Measurements from ENCODE around the gene LSG1.

DNA sequence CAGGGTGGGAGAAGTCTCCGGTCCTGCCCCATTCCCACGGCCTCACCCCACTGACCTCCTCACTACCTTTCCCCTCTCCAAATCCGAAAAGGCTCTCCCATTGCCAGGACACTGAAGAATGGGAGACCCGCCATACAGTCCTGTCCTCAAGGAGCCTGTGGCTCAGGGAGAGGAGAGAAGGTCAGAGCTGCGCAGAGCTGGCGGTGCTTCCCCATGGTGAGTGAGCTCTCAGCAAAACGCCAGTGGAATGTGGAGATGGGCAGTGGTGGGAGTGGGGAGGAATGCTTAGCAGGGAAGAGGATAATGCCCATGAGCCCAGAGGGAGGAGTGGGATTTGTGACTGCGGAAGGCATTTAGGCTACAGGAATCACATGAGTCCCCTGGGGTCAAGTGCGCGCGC, 33.8 kb upstream of the LSG1 start:
- TF ChIP-seq, protein P1, sequence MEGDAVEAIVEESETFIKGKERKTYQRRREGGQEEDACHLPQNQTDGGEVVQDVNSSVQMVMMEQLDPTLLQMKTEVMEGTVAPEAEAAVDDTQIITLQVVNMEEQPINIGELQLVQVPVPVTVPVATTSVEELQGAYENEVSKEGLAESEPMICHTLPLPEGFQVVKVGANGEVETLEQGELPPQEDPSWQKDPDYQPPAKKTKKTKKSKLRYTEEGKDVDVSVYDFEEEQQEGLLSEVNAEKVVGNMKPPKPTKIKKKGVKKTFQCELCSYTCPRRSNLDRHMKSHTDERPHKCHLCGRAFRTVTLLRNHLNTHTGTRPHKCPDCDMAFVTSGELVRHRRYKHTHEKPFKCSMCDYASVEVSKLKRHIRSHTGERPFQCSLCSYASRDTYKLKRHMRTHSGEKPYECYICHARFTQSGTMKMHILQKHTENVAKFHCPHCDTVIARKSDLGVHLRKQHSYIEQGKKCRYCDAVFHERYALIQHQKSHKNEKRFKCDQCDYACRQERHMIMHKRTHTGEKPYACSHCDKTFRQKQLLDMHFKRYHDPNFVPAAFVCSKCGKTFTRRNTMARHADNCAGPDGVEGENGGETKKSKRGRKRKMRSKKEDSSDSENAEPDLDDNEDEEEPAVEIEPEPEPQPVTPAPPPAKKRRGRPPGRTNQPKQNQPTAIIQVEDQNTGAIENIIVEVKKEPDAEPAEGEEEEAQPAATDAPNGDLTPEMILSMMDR (IDR thresholded peaks at IDR 0.05), result no peak
- no peak for TF ChIP-seq ZFX (IDR thresholded peaks at IDR 0.05; ENCODE audit: borderline replicate concordance)

Data from 22Rv1 (cell line).